HG03097 (cell line): ENCODE measurements around the gene EPHA10.

Source experiments
- ATAC-seq: cut with Tn5 transposase; IDR thresholded peaks from one replicate; pipeline ENCODE4 v1.9.1; 2021; ENCODE audit not compliant: unreplicated experiment, low FRiP score

Gene EPHA10

DNA sequence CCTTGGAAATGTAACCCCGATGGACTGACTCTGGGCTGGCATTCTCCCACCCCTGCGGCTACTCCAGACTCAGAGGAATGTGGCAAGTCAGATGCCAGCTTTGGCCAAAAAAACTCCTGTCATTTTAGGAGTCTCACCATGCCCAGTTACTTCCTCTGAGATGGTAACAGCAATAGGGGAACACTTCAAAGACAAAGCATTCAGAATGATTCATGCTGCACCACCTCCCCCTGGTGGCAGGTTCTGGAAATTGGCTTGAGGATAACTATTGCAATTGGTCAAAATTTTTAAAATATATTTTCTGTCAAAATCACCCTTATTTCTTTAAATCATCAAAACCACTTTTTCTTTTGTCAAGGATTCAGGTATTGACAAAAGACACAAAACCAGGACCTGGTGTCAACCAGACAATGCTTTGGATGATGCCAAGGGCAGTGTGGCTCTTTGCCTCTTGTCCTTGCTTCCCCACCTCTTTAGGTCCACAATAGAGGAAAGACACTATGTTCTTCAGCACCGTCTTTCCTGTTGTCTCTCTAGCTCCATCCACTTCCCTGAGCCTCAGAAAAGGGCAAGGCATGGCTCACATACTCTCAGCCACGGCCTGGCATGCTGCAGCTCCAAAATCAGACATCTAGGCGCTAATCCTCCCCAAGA is 82.5 kb downstream of the EPHA10 start:
- ATAC-seq: no peak

DNA sequence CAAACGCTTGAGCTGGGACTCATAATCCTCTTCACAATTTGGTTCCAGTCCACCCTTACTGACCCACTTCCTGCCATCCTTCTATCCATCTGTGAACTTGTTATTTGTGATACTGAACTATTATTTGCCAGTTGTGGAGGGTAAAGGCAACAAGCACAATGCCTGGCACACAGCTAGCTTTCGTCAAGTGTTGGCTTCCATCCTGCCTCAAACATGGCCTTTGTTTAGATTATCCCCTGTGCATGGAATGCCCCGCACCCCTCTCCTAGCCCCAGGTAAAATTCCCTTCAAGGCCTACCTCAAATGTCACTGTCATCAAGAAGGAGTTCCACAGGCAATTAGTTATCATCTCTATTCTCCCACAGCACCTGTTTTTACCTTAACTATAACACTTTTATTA is 84.0 kb downstream of the EPHA10 start:
- ATAC-seq: no peak

DNA sequence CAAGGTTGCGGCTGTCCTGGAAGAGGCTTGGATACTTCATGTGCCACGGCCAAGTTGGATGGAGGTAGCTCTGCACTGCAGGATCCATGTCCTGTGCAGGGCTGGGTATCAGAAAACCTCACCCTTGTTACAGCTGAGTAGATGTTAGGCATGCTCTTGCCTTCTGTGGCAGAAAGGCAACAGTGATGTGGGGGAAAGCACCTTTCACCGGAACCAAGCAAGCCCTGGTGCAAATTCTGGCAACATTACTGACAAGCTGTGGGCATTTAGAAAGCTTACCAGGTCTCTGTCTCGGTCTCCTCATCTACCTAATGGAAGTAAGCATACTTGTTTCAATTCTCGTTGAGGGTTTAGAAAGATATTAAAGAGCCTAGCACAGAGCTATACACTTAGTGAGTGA is 87.1 kb downstream of the EPHA10 start:
- ATAC-seq: no peak

GRCh38 chr1:37677143-37677439 is 87.8 kb downstream of the EPHA10 start:
- no peak for ATAC-seq

GRCh38 chr1:37676281-37677142 is 88.4 kb downstream of the EPHA10 start:
- no peak for ATAC-seq

- no peak for ATAC-seq
Observed at GRCh38 chr1:37673920-37674319, 91.0 kb downstream of the EPHA10 start.

DNA sequence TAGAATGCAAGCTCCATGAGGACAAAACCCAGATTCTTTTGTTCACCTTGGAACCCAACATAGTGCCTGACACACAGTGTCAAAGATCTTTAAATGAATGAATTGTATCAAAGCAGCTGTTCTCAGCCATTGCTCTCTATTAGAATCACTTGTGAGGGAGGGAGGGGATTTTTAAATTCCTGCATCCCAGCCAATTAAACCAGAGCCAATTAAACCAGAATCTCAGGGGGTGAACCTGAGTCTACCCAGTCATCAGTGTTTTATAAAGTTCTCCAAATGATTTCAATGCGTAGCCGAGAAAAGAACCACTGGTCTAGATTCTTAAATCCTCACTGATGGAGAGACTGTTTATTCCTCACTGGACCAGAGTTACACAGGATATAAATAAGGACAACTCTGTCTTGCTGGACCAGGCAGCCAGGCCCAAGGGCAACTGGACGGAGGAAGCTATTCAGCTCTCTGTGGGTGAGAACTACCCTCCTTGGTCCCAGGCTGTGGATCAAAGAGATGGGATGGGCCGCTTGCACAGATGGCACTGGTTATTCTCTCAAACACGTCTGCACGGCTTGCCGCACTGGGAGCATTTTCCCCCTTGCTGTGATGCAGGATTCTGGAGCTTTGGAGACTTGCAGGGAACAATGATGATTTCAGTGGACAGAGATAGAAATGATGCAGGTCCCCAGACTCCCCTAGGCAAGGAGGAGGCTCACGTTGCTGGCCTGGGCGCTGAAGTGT is 92.6 kb downstream of the EPHA10 start:
- ATAC-seq: no peak

DNA sequence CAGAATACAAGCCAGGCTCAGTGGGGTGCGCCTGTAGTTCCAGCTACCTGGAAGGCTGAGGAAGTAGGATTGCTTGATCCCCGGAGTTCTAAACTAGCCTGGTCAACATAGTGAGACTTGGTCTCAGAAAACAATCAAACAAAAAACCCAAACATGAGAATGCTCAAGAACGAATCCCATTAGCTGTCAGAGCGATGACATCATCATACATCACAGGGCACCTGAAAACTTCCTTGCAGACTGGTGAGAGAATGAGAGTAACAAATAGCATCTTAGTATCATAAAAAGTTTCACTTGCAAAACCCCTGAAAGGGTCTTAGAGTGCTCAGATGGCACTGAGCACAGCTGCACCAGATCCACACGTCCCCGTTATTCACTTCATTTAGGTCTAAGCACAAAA is 93.7 kb downstream of the EPHA10 start:
- no peak for ATAC-seq

GRCh38 chr1:37670133-37670532 is 94.8 kb downstream of the EPHA10 start:
- ATAC-seq: no peak

GRCh38 chr1:37667023-37667671 is 97.8 kb downstream of the EPHA10 start:
- no peak for ATAC-seq

DNA sequence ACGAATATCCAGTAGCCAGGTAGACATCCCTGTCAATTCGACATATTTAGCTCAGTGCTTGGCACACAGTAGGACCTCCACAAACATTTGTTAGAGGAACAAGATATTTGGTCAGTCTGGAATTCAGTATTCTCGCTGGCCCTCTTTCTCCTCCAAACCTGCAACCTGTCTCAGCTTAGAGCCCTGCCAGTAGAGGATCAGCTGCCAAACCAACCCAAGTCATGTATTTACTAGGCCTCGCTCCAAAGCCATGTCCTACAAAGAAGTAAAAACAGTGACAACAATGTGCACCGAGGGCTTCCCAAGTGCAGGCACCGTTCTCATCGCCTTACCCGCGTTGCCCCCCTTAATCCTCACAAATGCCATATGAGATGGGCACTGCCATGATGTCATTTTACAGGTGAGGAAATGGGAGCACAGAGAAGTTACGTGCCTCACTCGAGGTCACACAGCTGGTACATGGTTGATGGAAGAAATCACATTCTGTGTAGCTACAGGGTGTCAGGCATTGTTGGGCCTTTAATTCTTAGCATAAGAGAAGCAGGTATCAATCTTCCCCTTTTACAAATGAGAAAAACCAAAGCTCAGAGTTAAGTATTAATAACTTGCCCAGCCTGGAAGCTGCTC is 98.6 kb downstream of the EPHA10 start:
- ATAC-seq: no peak
